ENCODE results near the gene AGAP1.

AGAP1 gene

DNA sequence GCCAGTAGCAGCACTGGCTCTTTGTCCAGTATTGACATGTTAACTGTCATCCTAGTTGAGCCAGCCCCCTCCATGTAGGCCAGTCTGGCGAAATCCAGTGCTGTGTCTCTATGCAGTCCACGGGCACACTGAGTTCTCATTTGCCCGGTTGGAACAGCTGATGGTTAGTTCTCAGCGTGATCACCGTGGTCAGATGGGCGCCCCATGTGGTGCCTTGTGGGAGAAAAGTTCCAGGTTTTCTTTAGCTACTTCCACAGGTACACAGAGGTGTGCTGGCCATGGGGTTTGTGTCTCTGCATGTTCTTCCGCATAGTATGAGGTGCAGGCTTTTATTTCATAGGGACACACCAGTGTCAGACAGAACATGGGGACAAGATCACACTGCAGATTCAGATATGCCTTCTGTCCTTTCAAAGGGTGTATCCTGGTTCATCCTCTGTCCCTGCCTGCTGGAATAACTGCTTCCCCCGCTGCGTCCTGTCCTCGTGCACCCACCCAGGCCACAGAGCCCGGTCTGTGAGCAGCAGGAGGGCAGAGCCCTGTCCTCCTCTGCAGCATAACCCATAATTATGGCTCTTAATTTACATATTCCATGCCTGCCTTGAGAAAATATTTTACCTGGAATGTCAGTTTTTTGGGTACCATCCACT lies 340.3 kb downstream of the AGAP1 start:
- no peak for DNase-seq

GRCh38 chr2:235834781-235835180 lies 340.9 kb downstream of the AGAP1 start:
- DNase-seq = no peak

- no peak for DNase-seq
Observed at GRCh38 chr2:235835810-235836209, 342.0 kb downstream of the AGAP1 start.

DNA sequence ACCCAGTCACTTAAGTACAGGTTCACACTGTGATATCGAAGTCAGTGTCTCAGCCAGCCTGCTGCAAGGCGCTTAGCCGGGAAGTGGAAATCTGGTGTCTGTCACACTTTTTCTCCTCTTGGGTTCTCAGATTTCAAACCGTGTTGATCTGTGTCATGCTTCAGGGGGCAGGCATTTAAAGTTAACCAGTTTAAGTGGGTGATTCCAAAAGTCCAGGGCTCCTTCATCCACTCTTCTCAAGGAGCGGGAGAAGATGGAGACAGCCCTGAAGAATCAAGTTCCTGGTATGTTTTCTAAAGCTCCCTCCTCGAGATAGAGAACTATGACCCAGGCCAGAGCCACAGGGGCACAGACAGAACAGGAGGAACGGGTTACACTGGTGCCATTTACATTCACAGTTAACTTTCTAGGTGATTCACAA lies 342.7 kb downstream of the AGAP1 start:
- no peak for DNase-seq

- no peak for DNase-seq
Observed at GRCh38 chr2:235839226-235839625, 345.4 kb downstream of the AGAP1 start.

GRCh38 chr2:235839974-235840373 lies 346.1 kb downstream of the AGAP1 start:
- DNase-seq = no peak

- DNase-seq = no peak
Observed at GRCh38 chr2:235841863-235842262, 348.0 kb downstream of the AGAP1 start.

- DNase-seq = no peak
Observed at GRCh38 chr2:235842941-235843340, 349.1 kb downstream of the AGAP1 start.

DNA sequence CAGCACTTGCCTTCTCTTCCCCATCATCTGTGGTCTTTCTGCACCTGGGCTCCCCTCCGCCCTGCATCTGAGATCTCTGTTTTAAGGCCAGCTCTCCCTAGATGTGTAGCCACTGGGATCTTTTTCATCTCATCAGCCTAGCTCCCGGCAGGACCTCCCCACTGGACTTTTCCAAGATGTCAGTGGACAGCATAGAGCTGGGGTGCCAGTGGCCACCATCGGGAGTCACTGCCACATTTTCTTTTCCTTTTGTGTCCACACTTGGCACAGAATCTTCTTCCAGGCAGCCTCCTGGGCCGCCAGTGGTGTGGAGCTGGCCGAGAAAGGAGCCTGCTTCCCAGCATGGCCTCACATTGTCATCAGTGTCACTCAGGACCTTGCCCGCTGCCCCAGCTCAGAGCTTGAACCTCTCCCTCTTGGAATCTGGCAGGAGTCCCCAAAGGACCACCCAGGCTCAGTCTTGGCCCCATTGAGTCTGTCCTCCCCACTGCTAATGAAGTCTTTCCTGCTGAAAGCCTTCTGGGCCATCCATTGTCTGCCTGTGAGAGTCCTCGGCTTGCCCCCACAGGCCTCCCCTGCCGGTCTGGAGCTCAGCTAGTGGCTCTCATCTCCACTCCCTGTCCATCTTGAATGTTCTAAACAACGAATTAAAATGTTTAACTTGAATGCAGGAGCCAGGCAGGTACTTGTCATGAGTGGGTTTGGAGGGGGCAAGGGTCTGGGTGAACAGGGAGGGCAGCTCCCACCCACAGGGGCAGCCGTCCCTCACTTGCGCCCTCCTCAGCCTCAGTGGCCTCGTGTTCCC lies 349.9 kb downstream of the AGAP1 start:
- DNase-seq = no peak

DNA sequence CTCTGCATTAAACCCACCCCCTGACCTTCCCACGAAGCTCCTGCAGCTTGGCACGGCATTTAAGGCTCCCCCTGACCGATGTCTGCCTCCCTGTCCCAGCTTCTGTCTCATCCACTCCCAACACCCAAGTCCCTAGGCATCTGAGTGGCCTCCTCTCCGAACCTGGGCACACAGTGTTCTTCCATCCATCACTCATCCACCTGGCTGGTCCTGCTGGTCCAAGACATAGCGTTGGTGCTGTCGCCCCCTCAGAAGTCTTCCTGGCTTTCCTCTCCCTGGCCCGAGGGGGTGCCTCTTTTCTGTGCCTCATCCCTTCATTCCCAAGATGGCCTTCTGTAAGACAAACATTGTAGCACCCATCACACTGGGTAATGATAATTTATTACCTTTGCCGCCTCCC lies 350.7 kb downstream of the AGAP1 start:
- no peak for DNase-seq

- DNase-seq = no peak
Observed at GRCh38 chr2:235845245-235845644, 351.4 kb downstream of the AGAP1 start.

DNA sequence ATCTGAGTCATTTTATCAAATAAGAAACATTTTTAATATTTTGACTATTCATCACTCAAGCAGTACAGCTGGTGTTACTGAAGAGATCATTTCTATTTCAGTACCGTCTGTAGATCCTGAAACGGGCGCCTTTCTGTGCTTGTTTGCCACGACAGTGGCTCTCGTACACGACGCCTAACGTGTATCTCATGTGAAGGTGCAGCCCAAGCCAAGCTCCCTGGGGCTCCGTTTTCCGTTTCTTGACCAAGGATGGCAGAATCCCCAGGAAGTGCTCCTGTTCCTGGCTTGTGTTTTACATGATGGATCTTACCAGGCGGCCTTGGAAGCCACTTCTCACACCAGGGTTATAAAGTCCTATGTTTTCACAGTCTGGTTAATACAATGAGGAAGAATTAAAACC lies 353.7 kb downstream of the AGAP1 start:
- no peak for DNase-seq

- DNase-seq = no peak
Observed at GRCh38 chr2:235848055-235848454, 354.2 kb downstream of the AGAP1 start.

DNA sequence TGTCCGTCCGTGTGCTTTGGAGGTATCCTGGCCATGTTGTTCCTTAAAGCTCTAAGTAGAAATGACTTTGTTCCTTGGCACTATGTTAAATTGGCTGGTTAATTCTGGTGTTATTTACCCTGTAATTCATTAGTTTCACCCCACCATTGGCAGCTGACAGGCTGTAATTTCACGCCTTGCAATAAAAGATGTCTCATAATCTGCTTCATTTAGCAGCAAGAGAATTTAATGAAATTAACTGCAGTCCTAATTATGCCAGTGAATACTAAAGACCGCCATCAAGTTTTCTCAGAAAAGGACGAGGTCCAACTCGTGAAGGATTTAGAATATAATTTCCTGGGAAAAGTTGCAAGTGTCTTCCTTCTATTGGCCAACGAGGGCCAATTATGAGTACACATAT lies 355.1 kb downstream of the AGAP1 start:
- no peak for DNase-seq

DNA sequence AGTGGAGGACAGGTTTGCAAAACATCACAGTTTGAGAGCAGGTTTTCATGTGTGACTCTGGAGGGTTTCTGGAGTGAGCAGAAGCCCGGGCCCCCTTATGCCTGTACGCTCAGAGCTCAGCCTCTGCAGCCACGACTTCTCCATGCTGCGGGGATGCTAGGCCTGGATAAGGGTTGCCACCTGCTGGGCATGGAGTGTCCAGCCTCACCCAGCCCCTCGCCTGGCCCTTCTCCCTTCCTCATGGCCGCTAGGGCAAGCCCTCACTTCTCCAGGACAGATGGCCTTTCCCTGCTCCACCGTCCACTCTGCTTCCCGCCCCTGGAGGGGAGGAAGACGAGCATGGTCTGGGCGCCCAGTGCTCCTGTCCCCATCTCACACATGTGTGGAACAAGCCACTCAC lies 355.6 kb downstream of the AGAP1 start:
- no peak for DNase-seq

- DNase-seq = no peak
Observed at GRCh38 chr2:235850289-235850688, 356.4 kb downstream of the AGAP1 start.

DNA sequence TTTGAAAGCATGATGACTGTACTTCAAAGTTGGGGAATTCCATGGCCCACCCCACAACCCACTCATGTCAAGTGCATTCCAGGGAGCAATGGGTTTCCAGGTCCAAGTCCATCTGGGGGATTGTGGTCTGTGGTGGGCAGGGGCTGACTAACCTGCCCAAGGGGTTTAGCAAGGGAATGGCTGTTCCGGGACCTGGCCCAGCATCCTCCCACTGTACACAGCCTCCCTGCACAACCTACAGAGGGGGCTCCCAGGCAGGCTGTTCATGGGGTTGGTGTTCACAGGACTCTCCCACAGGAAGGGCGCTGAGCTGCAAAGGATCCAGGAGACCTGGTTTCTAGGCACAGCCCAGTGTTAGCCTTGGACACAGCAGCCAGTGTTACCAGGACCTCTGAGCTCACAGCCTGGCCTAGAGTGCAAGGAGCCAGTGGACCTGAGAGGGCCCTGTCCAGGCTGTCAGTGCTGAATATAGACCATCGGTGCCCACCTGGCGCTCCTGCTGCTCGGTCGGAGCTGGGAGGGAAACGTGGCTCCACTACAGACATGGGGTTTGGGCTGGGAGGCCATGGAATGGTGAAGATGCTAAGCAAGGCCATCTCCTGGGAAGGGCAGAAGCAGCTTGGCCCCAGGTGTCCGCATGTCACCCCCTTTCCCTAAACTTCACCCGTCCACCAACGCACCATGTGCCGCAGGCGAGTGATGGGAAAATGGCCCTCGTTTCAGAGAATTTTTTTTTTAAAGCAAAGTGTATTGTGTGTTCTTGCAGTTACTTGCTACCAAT lies 357.1 kb downstream of the AGAP1 start:
- no peak for DNase-seq

DNA sequence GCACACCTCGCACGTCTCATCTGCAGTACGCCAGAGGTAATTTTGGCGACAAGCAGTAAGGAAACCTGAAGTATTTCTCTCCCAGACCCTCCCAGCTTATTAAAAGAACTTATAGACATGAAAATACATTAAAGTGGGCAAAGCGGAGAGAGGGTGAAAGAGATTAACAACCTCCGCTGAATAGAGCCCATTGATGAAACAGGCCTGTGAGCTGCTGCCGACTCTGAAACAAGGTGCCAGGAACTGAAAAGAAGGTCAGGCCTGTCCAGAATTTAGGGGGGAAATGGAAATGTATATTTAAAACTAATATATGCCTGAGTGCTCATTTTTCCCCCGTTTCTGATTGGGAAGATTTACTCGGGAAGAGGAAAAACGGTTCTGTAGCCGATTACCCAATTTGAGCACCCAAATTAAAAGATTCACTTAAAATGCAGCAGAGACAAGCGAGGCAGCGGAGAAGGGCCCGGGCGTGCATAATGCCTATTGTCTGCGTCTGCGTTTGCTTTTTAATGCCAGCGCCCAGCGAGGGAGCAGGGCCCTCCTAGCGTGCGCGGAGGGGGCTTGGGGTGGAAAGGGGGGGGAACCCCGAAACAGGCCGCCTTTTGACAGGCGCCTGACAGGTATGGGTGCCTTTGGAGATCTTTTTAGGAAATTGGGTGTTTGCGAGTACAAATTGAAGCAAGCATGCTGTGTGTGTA lies 358.1 kb downstream of the AGAP1 start:
- no peak for DNase-seq

- DNase-seq = no peak
Observed at GRCh38 chr2:235852526-235852920, 358.7 kb downstream of the AGAP1 start.

DNA sequence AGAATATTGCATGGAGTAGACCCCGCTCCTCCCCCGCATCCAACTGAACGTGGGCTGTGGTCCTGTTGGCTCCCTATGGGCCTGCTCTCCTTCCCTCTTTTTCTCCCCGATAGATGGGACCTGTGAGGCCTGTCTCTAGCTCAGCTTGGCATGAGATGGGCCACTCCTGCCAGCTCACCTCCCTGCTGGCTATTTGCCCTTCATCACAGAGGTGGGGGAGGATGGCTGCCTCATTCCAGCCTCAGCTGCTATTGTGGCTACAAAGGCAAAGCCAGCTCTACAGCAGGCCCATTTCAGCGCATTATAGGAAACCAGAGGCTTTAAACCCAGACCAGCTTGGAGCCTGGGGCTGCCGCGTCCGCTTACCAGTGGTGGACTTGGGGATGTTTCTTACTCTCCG lies 360.4 kb downstream of the AGAP1 start:
- no peak for DNase-seq

DNA sequence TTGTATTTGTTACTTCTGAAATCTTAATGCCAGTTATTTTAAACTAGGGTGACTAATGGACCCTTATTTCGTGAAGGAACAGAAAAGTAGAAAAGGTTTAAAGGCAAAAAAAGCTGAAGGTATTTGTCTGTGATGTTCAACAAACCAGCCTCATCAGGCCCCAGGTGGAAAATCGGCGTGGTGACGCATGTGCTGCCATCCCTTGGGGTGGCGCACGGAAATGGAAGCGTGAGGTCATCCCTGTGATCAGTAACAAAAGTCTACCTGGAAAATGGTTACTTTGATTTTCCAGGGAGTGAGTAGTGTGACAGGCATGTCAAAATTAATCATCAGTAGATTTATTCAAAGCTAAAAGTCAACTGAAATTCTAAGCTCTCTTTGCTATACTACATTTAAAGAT lies 361.2 kb downstream of the AGAP1 start:
- no peak for DNase-seq

GRCh38 chr2:235856151-235856854 lies 362.5 kb downstream of the AGAP1 start:
- DNase-seq = no peak

All from effector CD8-positive, alpha-beta T cell (primary cell).